Endodermal cell (in vitro differentiated cells): ENCODE data around the gene STAMBP. TPM values are rescaled to one million over a fixed set of nuclear protein-coding genes. Genes with fewer than 3 reads are reported as not detected.

Source experiments
- DNase-seq: peaks from one replicate; pipeline ENCODE4 v3.0.0-alpha.2; 2017
- H3K27ac ChIP-seq: 2 replicates; pipeline ENCODE4 v1.5.1; 2013; ENCODE audit warnings: mild to moderate bottlenecking, low read depth, low read length, moderate library complexity
- H3K27me3 ChIP-seq: 2 replicates; pipeline ENCODE4 v1.6.1; 2013; ENCODE audit warnings: mild to moderate bottlenecking, low read length, moderate library complexity; ENCODE audit not compliant: insufficient read depth, control insufficient read depth, poor library complexity, severe bottlenecking
- H3K36me3 ChIP-seq: 2 replicates; pipeline ENCODE4 v1.7.0; 2013; ENCODE audit warnings: mild to moderate bottlenecking, low read length, moderate library complexity; ENCODE audit not compliant: control insufficient read depth, insufficient read depth
- H3K4me1 ChIP-seq: one replicate; pipeline ENCODE4 v1.7.0; 2013; ENCODE audit warnings: low read length; ENCODE audit not compliant: control insufficient read depth, insufficient read depth
- H3K4me3 ChIP-seq: 2 replicates; pipeline ENCODE4 v1.5.1; 2013; ENCODE audit warnings: mild to moderate bottlenecking, low read length, moderate library complexity
- H3K9ac ChIP-seq: 2 replicates; pipeline ENCODE4 v1.6.1; 2013; ENCODE audit warnings: mild to moderate bottlenecking, low read length, moderate library complexity; ENCODE audit not compliant: poor library complexity, severe bottlenecking; ENCODE audit errors: extremely low read depth
- H3K9me3 ChIP-seq: 2 replicates; pipeline ENCODE4 v1.6.1; 2013; ENCODE audit warnings: mild to moderate bottlenecking, low read length, moderate library complexity; ENCODE audit not compliant: control insufficient read depth
- H3K27ac Mint-ChIP-seq: 2 replicates; pipeline ENCODE4 v1.8.0; 2020; ENCODE audit warnings: mixed read lengths
- H3K27me3 Mint-ChIP-seq: 2 replicates; pipeline ENCODE4 v1.8.0; 2021; ENCODE audit warnings: mild to moderate bottlenecking, mixed read lengths; ENCODE audit not compliant: insufficient read depth
- H3K36me3 Mint-ChIP-seq: 2 replicates; pipeline ENCODE4 v1.8.0; 2020; ENCODE audit warnings: low read depth, mixed read lengths
- H3K4me1 Mint-ChIP-seq: 2 replicates; pipeline ENCODE4 v1.8.0; 2020; ENCODE audit warnings: mixed read lengths
- H3K4me3 Mint-ChIP-seq: 2 replicates; pipeline ENCODE4 v1.8.0; 2020; ENCODE audit warnings: mild to moderate bottlenecking, moderate library complexity, mixed read lengths
- H3K9me3 Mint-ChIP-seq: 2 replicates; pipeline ENCODE4 v1.8.0; 2020; ENCODE audit warnings: mild to moderate bottlenecking, mixed read lengths
- CTCF ChIP-seq: fragments of 200-600 bp; sonication (generic); conservative IDR thresholded peaks from 2 replicates; pipeline ENCODE4 v1.5.0; 2021; ENCODE audit warnings: antibody characterized with exemption, mild to moderate bottlenecking
- WGBS, 2 experiments: methylation state at CpG; one replicate each; pipeline versions ENCODE4 v1.1.5 to v1.1.7; 2013; ENCODE audit warnings: missing lambda C conversion rate in 2 of 2, mixed read lengths in 1 of 2; ENCODE audit not compliant: insufficient coverage in 1 of 2, insufficient read length in 1 of 2; 5-methylcytosine and 5-hydroxymethylcytosine counted together
- total RNA-seq, 2 donors: library from RNA; stranded (reverse); fragmentation: NEBNext Ultra II Directional in 1 of 2; extraction: Animal tissue kit (Norgen Biotek cat#: 25700) in 1 of 2; gene quantifications; 2 replicates in 1 of 2; 3 replicates in 1 of 2; pipeline ENCODE4 v1.2.1, GENCODE V29; 2021

Gene STAMBP
- total RNA-seq, 2 donors from 2014 or later, result 41.6 to 42.4 TPM

GRCh38 chr2:73906847-73907505 lies 78.2 kb downstream of the STAMBP start:
- no peak overlapping the region for H3K27ac Mint-ChIP-seq
- H3K4me1 Mint-ChIP-seq, result peaks cover 2% of the 10 kb centered on the region

GRCh38 chr2:73907840-73908452 lies 79.2 kb downstream of the STAMBP start:
- Mint-ChIP-seq H3K9me3 (no peaks in the 10 kb centered on the region), H3K36me3 (no peaks in the 10 kb centered on the region), H3K27me3 (no peaks in the 10 kb centered on the region), H3K4me3 (no peak overlapping the region), H3K27ac (no peak overlapping the region), H3K4me1 (peaks cover 2% of the 10 kb centered on the region)
- 67 to 77% methylated on average over 4 to 5 of the region's 5 CpGs for WGBS, 2 experiments
- peak; percentile 62 for TF ChIP-seq CTCF
- peaks cover 4% of the 10 kb centered on the region for H3K27me3 ChIP-seq
- H3K4me1 ChIP-seq, result no peaks in the 10 kb centered on the region
- H3K27ac ChIP-seq, result no peak overlapping the region
- no peaks in the 10 kb centered on the region for H3K9me3 ChIP-seq
- H3K36me3 ChIP-seq, result no peaks in the 10 kb centered on the region
- H3K4me3 ChIP-seq, result no peak overlapping the region
- H3K9ac ChIP-seq, result no peak overlapping the region
- peak; percentile 79 for DNase-seq

More at GRCh38 chr2:73906847-73907505, 78.2 kb downstream of the STAMBP start:
- no peaks in the 10 kb centered on the region for H3K36me3 Mint-ChIP-seq
- Histone ChIP-seq H3K27me3 (peaks cover 10% of the 10 kb centered on the region), H3K27ac (no peak overlapping the region), H3K9me3 (no peaks in the 10 kb centered on the region), H3K4me3 (no peak overlapping the region), H3K4me1 (no peaks in the 10 kb centered on the region), H3K9ac (no peak overlapping the region), H3K36me3 (no peaks in the 10 kb centered on the region)
- H3K9me3 Mint-ChIP-seq, result no peaks in the 10 kb centered on the region
- TF ChIP-seq CTCF, result no peak
- DNase-seq, result no peak
- peaks cover 3% of the 10 kb centered on the region for H3K27me3 Mint-ChIP-seq
- WGBS, 2 experiments, result 81 to 94% methylated on average over 2 to 5 of the region's 5 CpGs
- no peak overlapping the region for H3K4me3 Mint-ChIP-seq

- peaks cover 2% of the 10 kb centered on the region for H3K4me1 Mint-ChIP-seq
- DNase-seq, result no peak
- no peaks in the 10 kb centered on the region for H3K9me3 ChIP-seq
- no peak for TF ChIP-seq CTCF
- H3K9me3 Mint-ChIP-seq, result no peaks in the 10 kb centered on the region
- no peak overlapping the region for H3K9ac ChIP-seq
- no peaks in the 10 kb centered on the region for H3K36me3 ChIP-seq
- H3K27ac Mint-ChIP-seq, result no peak overlapping the region
- no peak overlapping the region for H3K4me3 Mint-ChIP-seq
- no peak overlapping the region for H3K4me3 ChIP-seq
- no peaks in the 10 kb centered on the region for H3K27me3 ChIP-seq
- no peaks in the 10 kb centered on the region for H3K4me1 ChIP-seq
- H3K36me3 Mint-ChIP-seq, result no peaks in the 10 kb centered on the region
- WGBS, 2 experiments, result 86 to 95% methylated on average over 7 to 10 of the region's 10 CpGs
- H3K27me3 Mint-ChIP-seq, result no peaks in the 10 kb centered on the region
- no peak overlapping the region for H3K27ac ChIP-seq
These were observed 80.2 kb downstream of the STAMBP start for GRCh38 chr2:73908689-73909652.
